ENCODE results near the gene PIBF1.
"Not testable (repeated sequence)": the region's sequence is repeated elsewhere in the genome, so short reads cannot be mapped to it uniquely, and the experiment has no call there.

The PIBF1 gene

DNA sequence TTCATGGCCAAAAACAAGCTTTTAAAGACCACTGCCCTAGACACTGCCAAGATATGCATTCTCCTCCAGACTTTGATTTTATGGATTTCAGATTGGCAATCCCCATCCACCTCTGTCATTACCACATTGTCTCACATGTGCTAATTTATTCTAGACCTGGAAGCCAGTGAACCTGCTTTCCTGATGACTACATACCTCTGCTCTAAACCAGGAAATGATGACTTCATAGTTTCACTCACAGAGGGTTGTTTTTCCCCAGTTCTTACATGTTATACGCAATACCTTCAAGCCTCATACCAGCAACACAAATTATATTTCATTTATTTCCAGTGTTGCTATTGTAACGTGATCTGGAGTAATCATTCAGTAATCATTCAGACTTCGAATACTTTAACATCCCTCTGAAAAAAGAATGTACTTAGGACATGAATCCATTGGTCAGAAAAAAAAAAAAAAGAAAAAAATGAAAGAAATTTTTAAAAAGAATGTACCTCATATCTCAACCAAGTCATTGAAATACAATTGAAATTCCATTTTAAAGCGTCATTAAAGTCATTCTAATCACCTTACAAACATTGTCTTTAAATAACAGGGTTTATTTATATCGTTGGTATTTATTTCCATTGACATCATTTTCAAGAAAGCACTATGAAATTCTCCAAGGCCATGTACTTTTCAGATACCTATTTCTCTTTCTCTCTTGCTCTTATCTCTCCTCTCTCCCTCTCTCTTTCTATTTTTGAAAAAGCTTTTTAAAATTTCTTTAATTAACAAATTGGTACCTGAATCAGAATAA lies 243.5 kb downstream of the PIBF1 start:
- DNase-seq: no peak

DNA sequence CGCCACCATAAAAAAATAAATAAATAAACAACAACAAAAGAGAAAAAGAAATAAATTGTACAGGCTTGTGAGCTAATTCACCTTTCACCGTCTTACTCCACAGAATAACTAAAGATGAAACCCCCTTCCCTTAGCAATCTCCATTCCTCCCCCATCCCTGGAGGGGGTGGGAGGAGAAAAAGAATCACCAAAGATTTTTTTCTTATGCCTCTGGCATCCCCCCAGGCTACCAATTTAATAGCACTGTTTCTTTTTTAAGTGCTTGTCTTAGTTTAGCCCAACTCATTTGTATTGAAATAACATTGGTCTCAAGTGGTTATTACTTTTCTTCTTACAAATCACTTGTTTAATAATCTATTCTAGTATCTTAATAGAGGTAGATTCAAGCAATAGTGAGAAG lies 253.0 kb downstream of the PIBF1 start:
- DNase-seq: no peak

DNA sequence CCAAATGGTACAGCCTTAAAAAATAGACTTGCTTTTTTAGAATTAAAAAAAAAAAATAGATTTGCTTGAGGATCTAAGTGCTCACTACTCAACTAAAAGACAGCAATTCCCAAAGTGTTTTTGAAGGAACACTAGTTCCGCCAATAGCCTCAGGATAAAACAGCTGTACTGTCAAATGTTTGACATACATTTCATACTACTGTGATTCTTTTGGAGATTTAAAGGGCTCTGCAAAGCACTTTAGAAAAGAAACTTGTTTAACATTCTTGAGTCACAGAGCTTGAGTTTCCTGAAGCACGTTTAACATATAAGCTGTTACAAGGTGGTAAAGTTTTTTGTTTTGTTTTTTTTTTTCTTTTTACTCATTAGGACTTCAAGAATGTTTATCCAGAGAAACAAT lies 253.7 kb downstream of the PIBF1 start:
- DNase-seq: no peak

DNA sequence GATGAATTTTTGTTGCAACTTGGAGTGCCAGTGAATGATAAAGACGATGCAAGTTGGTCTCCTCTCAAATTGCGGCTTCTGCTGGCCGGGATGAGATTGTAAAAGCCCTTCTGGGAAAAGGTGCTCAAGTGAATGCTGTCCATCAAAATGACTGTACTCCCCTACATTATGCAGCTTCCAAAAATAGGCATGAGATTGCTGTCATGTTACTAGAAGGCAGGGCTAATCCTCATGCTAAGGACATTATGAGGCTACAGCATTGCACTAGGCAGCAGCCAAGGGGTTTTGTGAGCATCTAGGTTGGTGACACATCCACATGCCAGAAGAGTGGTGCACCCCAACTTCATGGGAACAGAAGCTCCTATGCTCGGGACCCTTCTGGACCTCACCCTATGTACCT lies 254.6 kb downstream of the PIBF1 start:
- DNase-seq: no peak

DNA sequence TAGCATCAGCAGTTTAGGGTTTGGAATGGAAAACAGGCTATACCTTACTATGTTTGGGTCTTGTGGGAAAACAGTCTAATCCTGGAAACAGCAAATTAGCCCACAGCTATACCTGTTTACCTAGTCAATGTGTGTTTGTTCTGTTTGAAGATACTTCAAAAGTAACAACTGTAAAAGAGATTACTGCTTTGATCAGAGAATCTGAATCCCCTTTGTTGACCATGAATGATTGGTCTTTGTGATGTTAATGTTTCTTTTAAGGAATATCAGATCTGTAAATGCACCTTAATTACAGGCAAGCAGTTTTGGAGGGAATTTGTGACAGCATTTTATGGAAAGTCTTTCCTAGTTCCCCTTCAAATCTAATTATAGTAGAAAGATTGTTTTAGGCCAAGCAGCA lies 256.1 kb downstream of the PIBF1 start:
- DNase-seq: no peak

DNA sequence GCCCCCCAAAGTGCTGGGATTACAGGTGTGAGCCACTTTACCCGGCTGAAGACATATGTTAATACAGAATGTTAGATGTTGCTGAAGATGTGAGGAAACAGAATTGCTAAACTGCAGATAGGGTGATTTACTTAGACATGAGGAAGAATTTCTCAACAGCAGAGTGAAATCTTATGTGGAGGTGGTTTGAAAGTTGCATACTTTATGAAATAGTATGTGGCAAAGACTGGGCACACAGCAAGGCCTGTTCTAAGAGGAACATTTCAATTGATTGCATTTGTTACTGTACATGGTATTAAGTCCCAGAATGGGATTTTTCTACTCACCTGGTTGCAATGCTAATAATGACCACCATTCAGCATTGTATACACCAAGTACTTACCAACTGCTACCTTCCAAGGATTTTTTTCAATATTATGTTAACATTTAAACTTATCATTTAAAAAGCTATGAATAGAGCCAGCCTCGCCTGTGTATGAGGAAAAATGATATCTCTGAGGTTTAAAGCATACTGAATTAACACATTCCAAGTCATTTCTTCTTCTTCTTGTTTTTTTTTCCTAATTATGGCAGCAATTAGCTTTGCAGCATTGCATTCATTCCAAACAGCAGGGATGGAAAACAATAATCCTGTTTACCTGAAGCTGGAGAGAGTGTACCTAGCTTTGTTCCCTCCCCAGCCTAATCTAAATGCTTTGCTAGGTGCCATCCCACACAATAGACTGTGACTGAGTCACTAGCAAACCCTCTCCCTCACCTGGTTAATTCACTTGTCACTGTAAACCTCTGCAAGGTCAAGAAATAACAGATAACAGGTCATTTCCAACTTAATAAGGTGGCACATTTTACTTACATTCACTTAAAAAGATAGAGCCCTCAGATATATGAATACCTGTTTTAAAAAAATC lies 257.5 kb downstream of the PIBF1 start:
- no peak for DNase-seq

DNA sequence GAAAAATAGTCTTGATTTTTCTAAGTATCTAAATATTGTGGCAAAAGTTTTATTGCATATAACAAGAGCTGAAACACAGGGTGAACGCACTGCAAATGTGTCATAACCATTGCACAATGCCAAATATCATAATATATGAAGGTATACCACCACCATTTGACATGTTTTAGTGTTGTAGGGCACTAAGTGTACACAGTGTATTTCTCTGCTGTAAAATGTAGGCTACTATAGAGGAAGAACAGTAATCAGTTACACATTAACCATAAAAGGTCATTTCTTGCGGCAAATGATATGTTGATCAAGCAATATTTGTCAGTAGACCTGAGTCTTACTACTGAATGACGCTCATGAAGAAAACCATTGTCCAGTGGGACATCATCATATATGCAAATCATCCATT lies 258.6 kb downstream of the PIBF1 start:
- DNase-seq: no peak

DNA sequence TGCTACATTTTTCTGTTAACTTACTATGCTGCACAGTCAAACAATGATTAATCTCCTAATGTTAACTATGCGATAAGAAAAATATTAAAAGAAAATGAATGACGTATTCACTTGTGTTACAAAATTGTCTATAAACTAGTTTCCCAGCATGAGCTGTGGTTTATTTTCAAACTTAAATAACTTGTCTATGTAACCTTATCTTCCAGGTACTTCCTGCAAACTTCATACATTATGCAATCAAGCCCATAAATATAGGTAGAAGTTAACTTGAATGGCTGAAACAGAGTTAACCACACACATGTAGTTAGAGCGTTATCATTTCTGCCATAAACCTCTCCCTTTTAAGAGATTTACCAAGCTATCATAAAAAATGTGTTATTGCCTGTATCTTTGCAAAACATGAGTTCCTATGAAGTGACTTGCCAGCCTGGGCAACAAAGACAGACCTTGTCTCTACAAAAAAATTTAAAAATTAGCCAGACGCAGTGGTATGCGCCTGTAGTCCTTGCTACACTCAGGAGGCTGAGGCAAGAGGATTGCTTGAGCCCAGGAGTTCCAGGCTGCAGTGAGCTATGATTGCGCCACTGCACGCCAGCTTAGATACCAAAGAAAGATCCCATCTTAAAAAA lies 259.1 kb downstream of the PIBF1 start:
- no peak for DNase-seq

DNA sequence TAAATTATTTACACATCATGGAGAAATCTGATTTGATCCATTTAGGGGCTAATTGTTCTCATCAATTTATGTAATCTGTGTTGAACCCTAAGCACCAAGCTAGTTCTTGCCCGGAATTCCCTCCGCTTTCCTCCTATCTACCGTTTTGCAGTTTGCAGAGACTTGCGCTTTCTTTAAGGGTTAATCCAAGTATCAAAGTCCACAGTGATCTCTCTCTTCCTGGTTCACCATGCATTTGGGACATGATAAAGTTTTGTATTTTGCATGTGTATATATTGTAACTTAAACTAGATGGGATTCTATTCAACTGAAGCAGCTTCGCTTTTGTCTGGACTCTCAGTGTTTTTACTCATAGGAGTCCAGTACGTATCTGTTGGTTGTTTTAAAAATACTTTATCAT lies 263.1 kb downstream of the PIBF1 start:
- DNase-seq: no peak

DNA sequence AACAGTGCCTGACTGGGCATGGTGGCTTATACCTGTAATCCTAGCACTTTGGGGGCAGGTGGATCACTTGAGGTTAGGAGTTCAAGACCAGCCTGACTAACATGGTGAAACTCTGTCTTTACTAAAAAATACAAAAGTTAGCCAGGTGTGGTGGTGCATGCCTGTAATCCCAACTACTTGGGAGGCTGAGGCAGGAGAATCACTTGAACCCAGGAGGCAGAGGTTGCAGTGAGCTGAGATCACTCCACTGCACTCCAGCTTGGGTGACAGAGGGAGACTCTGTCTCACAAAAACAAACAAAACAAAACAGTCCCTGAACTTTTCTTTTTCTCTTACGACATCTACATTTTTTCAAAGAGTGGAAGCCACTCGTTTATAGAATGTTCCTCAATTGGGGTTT lies 266.7 kb downstream of the PIBF1 start:
- not testable (repeated sequence) for DNase-seq

DNA sequence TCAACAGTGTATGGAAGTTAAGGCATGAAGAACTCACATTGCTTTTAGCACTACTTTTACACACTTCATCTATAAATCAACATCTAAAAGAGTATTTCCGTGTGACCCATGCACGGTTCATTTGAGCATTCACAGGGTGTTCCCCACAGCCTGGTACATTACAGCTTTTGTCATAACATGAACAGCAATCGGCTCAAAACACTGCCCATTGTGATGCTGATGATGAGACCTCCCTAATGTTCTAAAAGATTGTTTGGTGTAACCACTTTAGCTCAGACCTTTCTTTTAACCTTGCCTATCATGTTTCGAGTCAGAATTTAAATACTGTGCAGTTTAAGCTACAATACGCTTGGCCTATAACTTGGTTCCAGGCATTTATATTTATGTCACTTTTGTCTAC lies 272.8 kb downstream of the PIBF1 start:
- no peak for DNase-seq

DNA sequence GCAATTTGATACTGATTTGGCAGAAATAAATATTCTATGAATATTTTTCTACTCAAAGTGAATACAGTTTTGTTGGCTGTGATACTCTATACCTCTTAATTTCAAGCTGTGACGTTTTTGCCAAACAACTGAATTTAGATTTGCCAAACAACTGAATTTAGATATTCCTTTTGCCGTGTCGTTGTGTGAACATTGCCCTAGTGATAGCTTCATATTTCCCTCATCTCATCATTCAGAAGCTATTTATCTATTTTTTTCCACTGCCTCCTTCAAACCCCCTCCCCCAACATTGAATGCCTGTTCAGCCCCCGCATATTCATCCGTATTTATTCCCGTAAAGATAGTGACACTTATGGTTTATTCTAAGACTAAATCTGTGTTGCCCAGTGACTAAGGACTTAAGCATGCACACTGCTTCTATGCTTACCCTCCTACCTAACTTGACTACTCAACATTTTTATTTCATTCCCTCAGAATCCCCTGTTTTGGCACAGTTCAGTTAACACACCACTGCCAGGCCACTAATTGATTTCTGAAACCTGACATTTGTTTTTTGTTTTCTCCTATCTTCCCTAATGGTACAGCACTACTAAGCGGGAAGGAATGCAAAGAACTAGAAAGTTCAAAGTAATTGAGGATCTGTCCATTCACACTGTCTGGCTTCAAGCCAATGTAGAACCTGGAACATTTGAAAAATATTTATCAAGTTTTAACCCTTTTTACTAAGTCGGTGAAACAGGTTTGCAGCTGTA lies 274.1 kb downstream of the PIBF1 start:
- no peak for DNase-seq

DNA sequence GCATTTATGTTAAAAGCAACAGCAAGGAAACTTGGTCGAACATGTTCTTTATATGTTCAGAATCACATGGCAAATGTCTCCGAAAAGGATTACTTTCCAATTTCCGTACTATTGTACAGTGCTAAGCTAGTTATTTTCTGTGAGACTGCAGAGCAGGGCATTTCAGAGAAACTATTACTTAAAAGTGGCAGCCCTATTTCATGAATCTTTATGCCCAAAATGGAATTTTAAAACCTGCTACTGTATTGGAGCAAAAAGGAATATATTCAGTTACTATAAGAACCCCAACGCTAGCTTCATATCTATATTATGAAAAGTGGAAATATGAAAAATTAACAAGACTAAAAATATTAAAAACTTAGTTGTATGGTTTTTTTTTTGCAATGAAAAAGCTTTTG lies 274.6 kb downstream of the PIBF1 start:
- no peak for DNase-seq

DNA sequence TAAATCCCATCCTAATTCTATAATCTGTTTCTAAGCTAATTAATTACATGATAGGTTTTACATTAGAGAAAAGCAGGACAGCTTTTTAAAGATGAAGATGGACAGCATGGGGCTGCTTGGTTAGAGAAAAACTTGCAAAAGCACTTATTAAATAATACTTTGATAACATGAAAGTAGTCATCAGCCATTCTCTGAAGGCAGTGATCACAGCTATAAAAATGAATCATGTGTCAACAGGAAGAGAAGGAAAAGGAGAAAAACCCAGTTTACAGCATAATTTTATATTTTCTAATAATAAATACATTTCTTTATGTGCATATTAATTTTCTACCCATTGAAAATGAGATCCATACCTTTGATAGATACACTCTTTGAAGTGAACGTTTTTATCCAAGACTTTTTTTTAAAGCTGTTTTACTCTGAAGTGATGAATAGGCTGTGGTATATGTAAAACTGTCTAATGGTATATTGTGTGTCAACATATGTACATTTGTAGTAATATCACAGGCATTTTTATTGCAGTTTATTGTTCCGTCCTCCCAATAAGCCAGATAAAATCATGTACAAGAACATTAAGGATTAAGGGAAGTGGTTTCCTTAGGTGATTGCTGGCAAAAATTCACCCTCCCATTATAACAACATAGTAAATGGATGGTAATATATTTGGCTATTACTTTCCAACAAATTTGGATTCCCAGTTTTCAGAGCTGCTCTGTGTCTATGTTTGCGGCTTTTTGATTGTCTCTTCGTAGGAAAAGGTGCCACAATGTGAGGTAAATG lies 275.5 kb downstream of the PIBF1 start:
- no peak for DNase-seq

DNA sequence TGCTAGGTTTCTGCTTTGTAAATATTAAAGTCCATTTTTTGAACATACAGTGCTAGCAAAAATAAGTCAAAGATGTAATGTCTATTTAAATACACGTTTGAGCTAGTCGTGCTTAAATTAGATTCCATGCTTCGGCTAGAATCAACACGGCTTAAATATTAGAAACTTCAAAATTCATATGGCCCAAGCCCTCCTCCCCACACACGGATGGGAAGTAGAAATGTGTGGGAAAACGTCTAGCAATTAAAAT lies 276.1 kb downstream of the PIBF1 start:
- no peak for DNase-seq

DNA sequence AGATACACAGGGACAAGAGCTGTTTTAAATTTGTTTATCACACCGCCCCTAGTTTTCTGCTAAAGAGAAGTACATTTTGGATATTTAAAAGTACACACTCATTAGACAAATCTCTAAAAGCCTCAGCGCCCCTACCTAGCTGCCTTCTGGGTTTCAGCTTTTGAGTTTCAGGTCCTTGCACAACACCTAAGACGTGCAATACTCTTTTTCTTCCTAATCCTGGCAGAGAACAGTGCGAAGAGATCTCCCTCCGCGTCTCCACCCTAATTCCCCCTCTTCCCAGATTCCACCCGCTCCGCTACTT lies 276.5 kb downstream of the PIBF1 start:
- DNase-seq: no peak

DNA sequence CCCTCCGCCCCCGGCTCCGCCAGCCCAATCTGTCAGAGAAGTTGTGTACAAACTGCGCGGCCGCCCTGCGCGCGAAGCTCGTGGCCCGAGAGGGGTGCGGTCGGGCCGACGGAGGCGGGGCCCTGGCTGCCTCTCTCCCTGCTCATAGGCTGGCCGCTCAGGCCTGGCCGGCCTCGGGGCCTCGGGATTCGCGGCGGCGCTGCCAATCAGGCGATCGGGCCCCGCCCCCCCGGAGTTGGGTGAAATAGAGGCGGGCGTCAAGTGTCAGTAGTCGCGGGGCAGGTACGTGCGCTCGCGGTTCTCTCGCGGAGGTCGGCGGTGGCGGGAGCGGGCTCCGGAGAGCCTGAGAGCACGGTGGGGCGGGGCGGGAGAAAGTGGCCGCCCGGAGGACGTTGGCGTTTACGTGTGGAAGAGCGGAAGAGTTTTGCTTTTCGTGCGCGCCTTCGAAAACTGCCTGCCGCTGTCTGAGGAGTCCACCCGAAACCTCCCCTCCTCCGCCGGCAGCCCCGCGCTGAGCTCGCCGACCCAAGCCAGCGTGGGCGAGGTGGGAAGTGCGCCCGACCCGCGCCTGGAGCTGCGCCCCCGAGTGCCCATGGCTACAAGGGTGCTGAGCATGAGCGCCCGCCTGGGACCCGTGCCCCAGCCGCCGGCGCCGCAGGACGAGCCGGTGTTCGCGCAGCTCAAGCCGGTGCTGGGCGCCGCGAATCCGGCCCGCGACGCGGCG lies 277.0 kb downstream of the PIBF1 start, which contains the start of gene KLF5:
TSS of gene KLF5 (plus strand) at position 270 of the 724 bp plus-strand sequence. CDS start at position 593, 323 bp downstream.
- peak; percentile 82 for DNase-seq

DNA sequence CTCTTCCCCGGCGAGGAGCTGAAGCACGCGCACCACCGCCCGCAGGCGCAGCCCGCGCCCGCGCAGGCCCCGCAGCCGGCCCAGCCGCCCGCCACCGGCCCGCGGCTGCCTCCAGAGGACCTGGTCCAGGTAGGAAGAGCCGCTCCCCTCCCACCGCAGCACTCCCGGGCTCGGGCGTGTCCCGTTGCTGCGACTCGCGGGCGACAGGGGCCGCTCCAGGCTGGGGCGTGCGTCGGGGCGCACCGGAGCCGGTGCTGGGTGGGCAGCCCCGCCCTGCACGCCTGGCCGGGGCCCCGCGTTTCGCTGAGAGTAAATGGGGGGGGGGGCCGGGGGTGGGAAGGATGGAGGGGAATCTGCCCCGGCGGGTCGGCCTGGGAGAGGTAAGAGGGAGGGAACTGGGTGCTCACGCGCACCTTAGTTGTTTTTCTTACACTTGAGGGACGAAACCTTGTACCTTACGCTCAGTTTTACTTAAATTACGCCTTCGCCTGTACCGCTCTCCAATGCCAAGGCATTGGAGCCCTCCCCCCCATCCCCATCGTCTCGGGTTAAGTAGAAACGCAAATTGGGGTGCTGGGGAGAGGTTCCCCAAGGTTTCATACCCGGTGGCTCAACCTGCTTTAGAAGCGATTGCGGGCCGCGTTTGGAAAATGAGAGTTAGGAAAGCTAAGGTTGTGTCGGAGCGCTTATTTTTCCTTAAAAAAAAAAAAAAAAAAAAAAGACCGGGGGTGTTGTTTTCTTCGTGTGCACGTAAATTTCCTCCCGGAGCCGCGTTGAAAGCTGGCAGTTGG lies 277.7 kb downstream of the PIBF1 start:
- DNase-seq: peak; percentile 8

DNA sequence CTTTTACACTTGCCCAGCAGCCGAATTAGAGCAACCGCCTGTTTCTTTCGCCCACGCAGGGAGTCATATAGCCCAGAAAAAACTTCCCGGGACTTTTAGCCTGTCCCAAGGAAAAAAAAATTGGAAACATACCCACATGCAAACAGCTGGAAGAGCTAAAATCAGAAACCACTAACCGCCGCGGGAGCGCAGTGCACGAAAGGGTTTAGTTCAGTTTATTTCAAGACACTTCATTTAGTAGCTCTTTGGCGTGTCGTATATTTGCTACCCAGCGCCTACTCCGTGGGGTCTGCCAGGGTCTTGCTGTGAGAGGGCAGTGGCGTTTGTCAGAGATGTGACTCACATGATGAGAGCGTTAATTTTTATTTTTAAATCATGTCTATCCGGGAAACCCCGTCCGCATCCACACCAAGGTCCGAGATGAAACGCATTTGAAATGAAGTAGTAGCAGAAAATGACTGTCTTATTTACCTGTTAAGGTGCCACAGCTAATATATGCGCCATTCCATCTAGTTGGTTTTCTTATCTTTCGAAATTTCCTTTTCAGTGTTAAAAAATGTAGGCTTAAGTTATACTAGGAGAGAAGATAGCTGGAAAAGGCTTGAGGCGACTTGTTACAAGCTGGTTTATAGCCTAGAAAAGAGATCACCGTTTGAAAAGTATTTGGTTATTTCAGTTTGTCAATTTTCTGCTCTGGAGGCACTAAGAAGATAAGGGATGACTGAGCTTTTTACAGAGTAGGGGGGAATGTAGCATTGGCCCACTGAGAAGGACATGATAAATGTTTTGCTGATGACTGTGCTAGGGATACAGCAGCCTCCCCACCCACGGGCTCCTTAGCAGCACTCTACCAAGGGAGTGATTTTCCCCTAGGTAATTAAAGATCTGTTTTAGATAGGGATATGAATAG lies 278.6 kb downstream of the PIBF1 start:
- DNase-seq: no peak

DNA sequence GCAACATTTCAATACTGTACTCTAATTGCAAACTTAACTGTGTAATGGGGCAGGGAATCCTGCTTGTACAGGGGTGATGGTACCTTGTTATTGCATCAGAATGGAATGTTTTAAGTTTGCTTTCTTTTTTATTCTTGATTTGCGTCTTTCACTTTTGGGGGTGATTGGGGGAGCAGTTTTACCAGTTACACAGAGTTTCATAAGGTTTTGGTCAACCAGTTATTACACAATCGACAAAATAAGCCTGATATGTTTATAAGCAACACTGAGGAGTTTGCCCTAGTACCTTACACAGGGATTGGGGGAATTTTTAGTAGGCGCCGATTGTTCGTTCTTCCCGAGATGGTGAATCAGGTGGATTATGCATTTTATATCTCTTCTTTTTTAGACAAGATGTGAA lies 279.5 kb downstream of the PIBF1 start:
- DNase-seq: no peak

All from NCI-H2029 (cell line).